ENCODE data around the gene LASP1NB.

LASP1NB gene

GRCh38 chr17:38967290-38967738, 41.9 kb downstream of the LASP1NB start, which contains the start of gene FBXO47 (continued):
- no peak for TF ChIP-seq EGR1 (IDR thresholded peaks at IDR 0.05; ENCODE audit: borderline replicate concordance, low read depth, low read length)
- peak; percentile 37 for TF ChIP-seq ASH2L (IDR thresholded peaks at IDR 0.05; ENCODE audit: low read length)
- TF ChIP-seq MAFK (IDR thresholded peaks at IDR 0.05; ENCODE audit: low read depth, low read length), result no peak
- peak; percentile 34 to 64; a peak in 2 of 3 replicates for TF ChIP-seq POLR2A (IDR thresholded peaks at IDR 0.05; ENCODE audit: control extremely low read depth in 1 of 2, low read depth in 2 of 2, low read length in 2 of 2)
- TF ChIP-seq PHF8 (conservative IDR thresholded peaks at IDR 0.05; ENCODE audit: low read depth, low read length), result 0 out of 2 replicates have a peak, but pooled peaks have one; percentile 46
- TF ChIP-seq CREB1 (IDR thresholded peaks at IDR 0.05), result peak; percentile 8; the same call in 1 of the 2 replicates
- TF ChIP-seq, protein P1, sequence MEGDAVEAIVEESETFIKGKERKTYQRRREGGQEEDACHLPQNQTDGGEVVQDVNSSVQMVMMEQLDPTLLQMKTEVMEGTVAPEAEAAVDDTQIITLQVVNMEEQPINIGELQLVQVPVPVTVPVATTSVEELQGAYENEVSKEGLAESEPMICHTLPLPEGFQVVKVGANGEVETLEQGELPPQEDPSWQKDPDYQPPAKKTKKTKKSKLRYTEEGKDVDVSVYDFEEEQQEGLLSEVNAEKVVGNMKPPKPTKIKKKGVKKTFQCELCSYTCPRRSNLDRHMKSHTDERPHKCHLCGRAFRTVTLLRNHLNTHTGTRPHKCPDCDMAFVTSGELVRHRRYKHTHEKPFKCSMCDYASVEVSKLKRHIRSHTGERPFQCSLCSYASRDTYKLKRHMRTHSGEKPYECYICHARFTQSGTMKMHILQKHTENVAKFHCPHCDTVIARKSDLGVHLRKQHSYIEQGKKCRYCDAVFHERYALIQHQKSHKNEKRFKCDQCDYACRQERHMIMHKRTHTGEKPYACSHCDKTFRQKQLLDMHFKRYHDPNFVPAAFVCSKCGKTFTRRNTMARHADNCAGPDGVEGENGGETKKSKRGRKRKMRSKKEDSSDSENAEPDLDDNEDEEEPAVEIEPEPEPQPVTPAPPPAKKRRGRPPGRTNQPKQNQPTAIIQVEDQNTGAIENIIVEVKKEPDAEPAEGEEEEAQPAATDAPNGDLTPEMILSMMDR (IDR thresholded peaks at IDR 0.05; ENCODE audit: control extremely low read depth in 1 of 3, insufficient read depth in 1 of 3, low read depth in 1 of 3, low read length in 3 of 3), result peak in 2 of 3 experiments; percentile 24 to 26; a peak in 2 of 4 replicates
- TF ChIP-seq, protein P2, sequence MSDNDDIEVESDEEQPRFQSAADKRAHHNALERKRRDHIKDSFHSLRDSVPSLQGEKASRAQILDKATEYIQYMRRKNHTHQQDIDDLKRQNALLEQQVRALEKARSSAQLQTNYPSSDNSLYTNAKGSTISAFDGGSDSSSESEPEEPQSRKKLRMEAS (IDR thresholded peaks at IDR 0.05), result peak; percentile 47
- TF ChIP-seq TAF1 (IDR thresholded peaks at IDR 0.05; ENCODE audit: low read depth, low read length), result peak; percentile 68
